Activated effector memory CD4-positive, alpha-beta T cell treated with anti-CD3 and anti-CD28 coated beads, Interleukin-2, amount 50 U/mL, for 16 hours (primary cell): ENCODE data around the gene CXXC4.

Experiments used
- DNase-seq: peaks from one replicate; pipeline ENCODE4 v3.0.0-alpha.2; 2020

CXXC4 gene

GRCh38 chr4:104486716-104487504 lies 7.8 kb downstream of the CXXC4 start:
- no peak for DNase-seq

- no peak for DNase-seq
These were observed 19.0 kb downstream of the CXXC4 start for GRCh38 chr4:104475652-104476051.

GRCh38 chr4:104472766-104473165 lies 21.9 kb downstream of the CXXC4 start:
- no peak for DNase-seq

- no peak for DNase-seq
These were observed 23.9 kb downstream of the CXXC4 start for GRCh38 chr4:104470770-104471169.

- DNase-seq: no peak
These were observed 24.9 kb downstream of the CXXC4 start for GRCh38 chr4:104469794-104470193.

GRCh38 chr4:104465619-104466018 lies 29.1 kb downstream of the CXXC4 start:
- DNase-seq: no peak

GRCh38 chr4:104465201-104465600 lies 29.5 kb downstream of the CXXC4 start:
- no peak for DNase-seq

- DNase-seq: no peak
These were observed 32.1 kb downstream of the CXXC4 start for GRCh38 chr4:104462641-104463040.

GRCh38 chr4:104457308-104457981 lies 37.2 kb downstream of the CXXC4 start:
- DNase-seq: no peak

GRCh38 chr4:104451573-104451972 lies 43.1 kb downstream of the CXXC4 start:
- no peak for DNase-seq

- no peak for DNase-seq
These were observed 45.2 kb downstream of the CXXC4 start for GRCh38 chr4:104449537-104449936.

GRCh38 chr4:104447294-104447693 lies 47.4 kb downstream of the CXXC4 start:
- DNase-seq: no peak

- DNase-seq: no peak
These were observed 48.0 kb downstream of the CXXC4 start for GRCh38 chr4:104446431-104447278.

- no peak for DNase-seq
These were observed 50.0 kb downstream of the CXXC4 start for GRCh38 chr4:104444685-104445084.

GRCh38 chr4:104436542-104436941 lies 58.2 kb downstream of the CXXC4 start:
- no peak for DNase-seq

- no peak for DNase-seq
These were observed 65.4 kb downstream of the CXXC4 start for GRCh38 chr4:104429150-104429741.

GRCh38 chr4:104425948-104426347 lies 68.7 kb downstream of the CXXC4 start:
- no peak for DNase-seq

GRCh38 chr4:104424989-104425388 lies 69.7 kb downstream of the CXXC4 start:
- DNase-seq: no peak

- DNase-seq: no peak
These were observed 70.2 kb downstream of the CXXC4 start for GRCh38 chr4:104424475-104424941.

GRCh38 chr4:104421566-104421965 lies 73.1 kb downstream of the CXXC4 start:
- DNase-seq: no peak

GRCh38 chr4:104420766-104421165 lies 73.9 kb downstream of the CXXC4 start:
- no peak for DNase-seq
